ENCODE results near the gene TMEM234. TPM values are rescaled to one million over a fixed set of nuclear protein-coding genes. Genes with fewer than 3 reads are reported as not detected.
A peak's percentile ranks its signal among the peaks of the same experiment; 100 is the strongest.
"Not testable (repeated sequence)": the region's sequence is repeated elsewhere in the genome, so short reads cannot be mapped to it uniquely, and the experiment has no call there.

TMEM234 gene
- 10 to 100 TPM in 1 of 2 donors, 1 to 10 TPM in 1; 9.8 to 10.5 TPM for total RNA-seq

- Mint-ChIP-seq H3K9me3 (no peaks in the 10 kb centered on the region), H3K36me3 (ENCODE audit: insufficient read depth in 2 of 2) (peaks cover 6 to 10% of the 10 kb centered on the region in 2 donors), H3K4me1 (ENCODE audit: low read depth) (peaks cover 34% of the 10 kb centered on the region), H3K27ac (peak within 1 kb of the TSS; percentile 94), H3K4me3 (peak within 1 kb of the TSS; percentile 94 to 96), H3K27me3 (ENCODE audit: low read depth) (no peaks in the 10 kb centered on the region)
- ATAC-seq (replicated peaks in 1 of 2): peak; percentile 98
- DNase-seq: peak; percentile 92 to 93
Observed at GRCh38 chr1:32221980-32222755, at the start of gene TMEM234, which contains the start of gene EIF3I. TSS of gene TMEM234 (minus strand) at chr1:32222353. CDS start at chr1:32222322, 31 bp downstream. TSS of gene EIF3I (plus strand) at chr1:32222407. CDS start at chr1:32222442, 35 bp downstream.

GRCh38 chr1:32269744-32270143, 47.6 kb upstream of the TMEM234 start:
- Mint-ChIP-seq H3K9me3 (peaks cover 0 to 2% of the 10 kb centered on the region in 2 donors), H3K27me3 (ENCODE audit: low read depth) (no peaks in the 10 kb centered on the region), H3K36me3 (ENCODE audit: insufficient read depth in 2 of 2) (peaks cover 7 to 9% of the 10 kb centered on the region in 2 donors), H3K4me3 (no peak overlapping the region), H3K27ac (peak overlapping the region; percentile 74), H3K4me1 (ENCODE audit: low read depth) (peaks cover 75% of the 10 kb centered on the region)
- ATAC-seq (replicated peaks in 1 of 2): no peak
- no peak for DNase-seq

GRCh38 chr1:32266921-32267591, 44.9 kb upstream of the TMEM234 start:
- DNase-seq: no peak
- Mint-ChIP-seq H3K4me3 (peak overlapping the region; percentile 79 to 81), H3K9me3 (peaks cover 0 to 2% of the 10 kb centered on the region in 2 donors), H3K27me3 (ENCODE audit: low read depth) (no peaks in the 10 kb centered on the region), H3K36me3 (ENCODE audit: insufficient read depth in 2 of 2) (peaks cover 3 to 12% of the 10 kb centered on the region in 2 donors), H3K4me1 (ENCODE audit: low read depth) (peaks cover 70% of the 10 kb centered on the region), H3K27ac (peak overlapping the region; percentile 97)
- ATAC-seq (replicated peaks in 1 of 2): peak; percentile 28 to 35

- Mint-ChIP-seq H3K36me3 (ENCODE audit: insufficient read depth in 2 of 2) (peaks cover 3 to 12% of the 10 kb centered on the region in 2 donors), H3K27me3 (ENCODE audit: low read depth) (no peaks in the 10 kb centered on the region), H3K9me3 (peaks cover 0 to 2% of the 10 kb centered on the region in 2 donors), H3K4me3 (peak overlapping the region; percentile 6 to 9), H3K4me1 (ENCODE audit: low read depth) (peaks cover 58% of the 10 kb centered on the region), H3K27ac (peak overlapping the region; percentile 94)
- DNase-seq (no peak), ATAC-seq (replicated peaks in 1 of 2) (no peak)
Observed at GRCh38 chr1:32265846-32266245, 43.7 kb upstream of the TMEM234 start.

GRCh38 chr1:32263744-32264143, 41.6 kb upstream of the TMEM234 start:
- peak overlapping the region; percentile 94 for H3K27ac Mint-ChIP-seq
- H3K4me1 Mint-ChIP-seq (ENCODE audit: low read depth): peaks cover 63% of the 10 kb centered on the region
- H3K9me3 Mint-ChIP-seq: peaks cover 0 to 2% of the 10 kb centered on the region in 2 donors
- DNase-seq: peak in 1 of 2 donors; percentile 33
- H3K36me3 Mint-ChIP-seq (ENCODE audit: insufficient read depth in 2 of 2): peaks cover 6 to 16% of the 10 kb centered on the region in 2 donors
- no peaks in the 10 kb centered on the region for H3K27me3 Mint-ChIP-seq (ENCODE audit: low read depth)
- peak overlapping the region; percentile 73 to 78 for H3K4me3 Mint-ChIP-seq
- ATAC-seq (replicated peaks in 1 of 2): peak; percentile 85 to 89

GRCh38 chr1:32263236-32263593, 41.1 kb upstream of the TMEM234 start:
- H3K36me3 Mint-ChIP-seq (ENCODE audit: insufficient read depth in 2 of 2): peaks cover 6 to 17% of the 10 kb centered on the region in 2 donors
- DNase-seq; H3K27me3 Mint-ChIP-seq (ENCODE audit: low read depth); ATAC-seq (replicated peaks in 1 of 2); H3K9me3 Mint-ChIP-seq: not testable (repeated sequence)
- peak overlapping the region; percentile 43 to 73 for H3K4me3 Mint-ChIP-seq
- H3K4me1 Mint-ChIP-seq (ENCODE audit: low read depth): peaks cover 68% of the 10 kb centered on the region
- peak overlapping the region; percentile 72 for H3K27ac Mint-ChIP-seq

- no peaks in the 10 kb centered on the region for H3K27me3 Mint-ChIP-seq (ENCODE audit: low read depth)
- peaks cover 14 to 22% of the 10 kb centered on the region in 2 donors for H3K36me3 Mint-ChIP-seq (ENCODE audit: insufficient read depth in 2 of 2)
- ATAC-seq (replicated peaks in 1 of 2) (no peak), DNase-seq (no peak)
- no peaks in the 10 kb centered on the region for H3K9me3 Mint-ChIP-seq
- H3K27ac Mint-ChIP-seq: peak overlapping the region; percentile 99
- H3K4me3 Mint-ChIP-seq: peak overlapping the region; percentile 77 to 98
- peaks cover 62% of the 10 kb centered on the region for H3K4me1 Mint-ChIP-seq (ENCODE audit: low read depth)
Observed at GRCh38 chr1:32257227-32257508, 35.0 kb upstream of the TMEM234 start.

GRCh38 chr1:32256473-32257226, 34.5 kb upstream of the TMEM234 start:
- peak overlapping the region; percentile 77 to 98 for H3K4me3 Mint-ChIP-seq
- DNase-seq: no peak
- peak; percentile 46 to 55 for ATAC-seq (replicated peaks in 1 of 2)
- peaks cover 18 to 24% of the 10 kb centered on the region in 2 donors for H3K36me3 Mint-ChIP-seq (ENCODE audit: insufficient read depth in 2 of 2)
- H3K4me1 Mint-ChIP-seq (ENCODE audit: low read depth): peaks cover 62% of the 10 kb centered on the region
- peak overlapping the region; percentile 99 for H3K27ac Mint-ChIP-seq
- no peaks in the 10 kb centered on the region for H3K9me3 Mint-ChIP-seq
- no peaks in the 10 kb centered on the region for H3K27me3 Mint-ChIP-seq (ENCODE audit: low read depth)

- Mint-ChIP-seq H3K27ac (peak overlapping the region; percentile 97), H3K4me3 (peak overlapping the region; percentile 79 to 95), H3K9me3 (no peaks in the 10 kb centered on the region), H3K4me1 (ENCODE audit: low read depth) (peaks cover 66% of the 10 kb centered on the region), H3K36me3 (ENCODE audit: insufficient read depth in 2 of 2) (peaks cover 17 to 21% of the 10 kb centered on the region in 2 donors), H3K27me3 (ENCODE audit: low read depth) (no peaks in the 10 kb centered on the region)
- DNase-seq: peak in 1 of 2 donors; percentile 41
- peak; percentile 1 to 9 for ATAC-seq (replicated peaks in 1 of 2)
Observed at GRCh38 chr1:32255072-32256071, 33.2 kb upstream of the TMEM234 start.

- DNase-seq: peak; percentile 84 to 86
- Mint-ChIP-seq H3K27ac (peak within 1 kb of the TSS; percentile 100), H3K4me3 (peak within 1 kb of the TSS; percentile 91 to 99), H3K27me3 (ENCODE audit: low read depth) (no peaks in the 10 kb centered on the region), H3K9me3 (no peaks in the 10 kb centered on the region), H3K4me1 (ENCODE audit: low read depth) (peaks cover 75% of the 10 kb centered on the region), H3K36me3 (ENCODE audit: insufficient read depth in 2 of 2) (peaks cover 13 to 16% of the 10 kb centered on the region in 2 donors)
- peak; percentile 51 to 55 for ATAC-seq (replicated peaks in 1 of 2)
Observed at GRCh38 chr1:32250893-32251716, 29.0 kb upstream of the TMEM234 start, which contains the start of gene LCK. TSS of gene LCK (plus strand) at chr1:32251265. CDS start at chr1:32274330, 23,065 bp downstream.

GRCh38 chr1:32249831-32250525, 27.8 kb upstream of the TMEM234 start:
- H3K27me3 Mint-ChIP-seq (ENCODE audit: low read depth): no peaks in the 10 kb centered on the region
- peak; percentile 82 to 84 for DNase-seq
- peaks cover 80% of the 10 kb centered on the region for H3K4me1 Mint-ChIP-seq (ENCODE audit: low read depth)
- peaks cover 13 to 14% of the 10 kb centered on the region in 2 donors for H3K36me3 Mint-ChIP-seq (ENCODE audit: insufficient read depth in 2 of 2)
- peak overlapping the region; percentile 100 for H3K27ac Mint-ChIP-seq
- ATAC-seq (replicated peaks in 1 of 2): peak; percentile 64 to 68
- no peaks in the 10 kb centered on the region for H3K9me3 Mint-ChIP-seq
- peak overlapping the region; percentile 91 to 99 for H3K4me3 Mint-ChIP-seq
